Measurements from ENCODE around the gene TOX2.

DNA sequence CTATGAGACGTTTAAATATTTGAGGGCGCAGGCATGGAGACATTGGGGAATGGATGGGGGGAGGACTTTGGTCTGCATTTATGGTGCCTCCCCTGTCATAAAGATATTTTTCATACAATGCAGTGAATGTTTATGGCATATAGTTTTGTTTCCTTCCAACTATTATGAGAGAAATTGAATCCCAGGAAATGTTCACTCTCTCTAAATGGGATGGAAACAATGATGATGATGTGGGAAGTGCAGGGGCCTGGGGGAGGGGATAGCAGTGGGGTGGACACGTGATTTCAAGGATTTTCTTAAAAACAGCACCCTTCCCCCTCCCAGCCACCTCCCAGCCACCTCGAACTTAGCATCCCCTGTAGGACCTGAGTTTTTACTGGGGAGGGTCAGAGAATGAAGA is 69.9 kb downstream of the TOX2 start:
- no peak for TF ChIP-seq POLR2AphosphoS5 (IDR thresholded peaks at IDR 0.05)
- TF ChIP-seq, protein P1, sequence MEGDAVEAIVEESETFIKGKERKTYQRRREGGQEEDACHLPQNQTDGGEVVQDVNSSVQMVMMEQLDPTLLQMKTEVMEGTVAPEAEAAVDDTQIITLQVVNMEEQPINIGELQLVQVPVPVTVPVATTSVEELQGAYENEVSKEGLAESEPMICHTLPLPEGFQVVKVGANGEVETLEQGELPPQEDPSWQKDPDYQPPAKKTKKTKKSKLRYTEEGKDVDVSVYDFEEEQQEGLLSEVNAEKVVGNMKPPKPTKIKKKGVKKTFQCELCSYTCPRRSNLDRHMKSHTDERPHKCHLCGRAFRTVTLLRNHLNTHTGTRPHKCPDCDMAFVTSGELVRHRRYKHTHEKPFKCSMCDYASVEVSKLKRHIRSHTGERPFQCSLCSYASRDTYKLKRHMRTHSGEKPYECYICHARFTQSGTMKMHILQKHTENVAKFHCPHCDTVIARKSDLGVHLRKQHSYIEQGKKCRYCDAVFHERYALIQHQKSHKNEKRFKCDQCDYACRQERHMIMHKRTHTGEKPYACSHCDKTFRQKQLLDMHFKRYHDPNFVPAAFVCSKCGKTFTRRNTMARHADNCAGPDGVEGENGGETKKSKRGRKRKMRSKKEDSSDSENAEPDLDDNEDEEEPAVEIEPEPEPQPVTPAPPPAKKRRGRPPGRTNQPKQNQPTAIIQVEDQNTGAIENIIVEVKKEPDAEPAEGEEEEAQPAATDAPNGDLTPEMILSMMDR (IDR thresholded peaks at IDR 0.05): no peak

Data from prostate gland (tissue), 2 donors.